Mesothelial cell of epicardium (in vitro differentiated cells): ENCODE data around the gene KDM2A. TPM values are rescaled to one million over a fixed set of nuclear protein-coding genes. Genes with fewer than 3 reads are reported as not detected.
A peak's percentile ranks its signal among the peaks of the same experiment; 100 is the strongest.

Experiments
- DNase-seq, 2 experiments: peaks; one replicate each; pipeline ENCODE4 v3.0.0; 2021; ENCODE audit warnings: low spot score in 2 of 2; ENCODE audit not compliant: unreplicated experiment in 2 of 2
- H3K27ac Mint-ChIP-seq: 2 replicates; pipeline ENCODE4 v1.8.0; 2021; ENCODE audit warnings: mixed read lengths
- H3K27me3 Mint-ChIP-seq: 2 replicates; pipeline ENCODE4 v1.8.0; 2021; ENCODE audit warnings: low read depth, mixed read lengths
- H3K36me3 Mint-ChIP-seq: 2 replicates; pipeline ENCODE4 v1.8.0; 2021; ENCODE audit warnings: mixed read lengths
- H3K4me1 Mint-ChIP-seq: 2 replicates; pipeline ENCODE4 v1.8.0; 2021; ENCODE audit warnings: mixed read lengths
- H3K4me3 Mint-ChIP-seq: 2 replicates; pipeline ENCODE4 v1.8.0; 2021; ENCODE audit warnings: mild to moderate bottlenecking, moderate library complexity, mixed read lengths
- H3K9me3 Mint-ChIP-seq: 2 replicates; pipeline ENCODE4 v1.8.0; 2021; ENCODE audit warnings: mixed read lengths
- CTCF ChIP-seq: fragments of 200-600 bp; sonication (generic); IDR thresholded peaks from one replicate; pipeline ENCODE4 v1.5.0; 2021; ENCODE audit warnings: antibody characterized with exemption; ENCODE audit not compliant: unreplicated experiment
- total RNA-seq: library from RNA; stranded (reverse); gene quantifications from 3 replicates; pipeline ENCODE4 v1.2.1, GENCODE V29; 2021

The KDM2A gene
- total RNA-seq, 1 donor from 2014 or later = 142 TPM

- H3K36me3 Mint-ChIP-seq = peaks cover 8% of the 10 kb centered on the region
- H3K4me1 Mint-ChIP-seq = peaks cover 25% of the 10 kb centered on the region
- H3K4me3 Mint-ChIP-seq = peak overlapping the region; percentile 71
- TF ChIP-seq CTCF = peak; percentile 31
- H3K9me3 Mint-ChIP-seq = no peaks in the 10 kb centered on the region
- H3K27ac Mint-ChIP-seq = peak overlapping the region; percentile 97
- H3K27me3 Mint-ChIP-seq = no peaks in the 10 kb centered on the region
- DNase-seq = peak; percentile 88 to 89
These were observed 169.6 kb downstream of the KDM2A start for GRCh38 chr11:67288452-67289225.

GRCh38 chr11:67289226-67289650 is 170.2 kb downstream of the KDM2A start, which contains the start of gene ANKRD13D:
ANKRD13D (plus strand) TSS chr11:67289303; CDS start chr11:67289461, 158 bp downstream.
- peak within 1 kb of the TSS; percentile 97 for H3K27ac Mint-ChIP-seq
- DNase-seq = no peak
- TF ChIP-seq CTCF = no peak
- peaks cover 13% of the 10 kb centered on the region for H3K36me3 Mint-ChIP-seq
- no peaks in the 10 kb centered on the region for H3K27me3 Mint-ChIP-seq
- no peaks in the 10 kb centered on the region for H3K9me3 Mint-ChIP-seq
- H3K4me1 Mint-ChIP-seq = peaks cover 25% of the 10 kb centered on the region
- H3K4me3 Mint-ChIP-seq = peak within 1 kb of the TSS; percentile 88

GRCh38 chr11:67289651-67290479 is 170.8 kb downstream of the KDM2A start:
- Mint-ChIP-seq H3K27ac (peak overlapping the region; percentile 93), H3K36me3 (peaks cover 14% of the 10 kb centered on the region), H3K4me1 (peaks cover 25% of the 10 kb centered on the region), H3K4me3 (peak overlapping the region; percentile 88), H3K9me3 (no peaks in the 10 kb centered on the region), H3K27me3 (no peaks in the 10 kb centered on the region)
- no peak for TF ChIP-seq CTCF
- no peak for DNase-seq

GRCh38 chr11:67290801-67291200 is 171.7 kb downstream of the KDM2A start:
- peak overlapping the region; percentile 88 for H3K4me3 Mint-ChIP-seq
- H3K9me3 Mint-ChIP-seq = peaks cover under 1% of the 10 kb centered on the region
- no peak overlapping the region for H3K27ac Mint-ChIP-seq
- H3K27me3 Mint-ChIP-seq = no peaks in the 10 kb centered on the region
- H3K36me3 Mint-ChIP-seq = peaks cover 18% of the 10 kb centered on the region
- TF ChIP-seq CTCF = no peak
- peaks cover 25% of the 10 kb centered on the region for H3K4me1 Mint-ChIP-seq
- no peak for DNase-seq

GRCh38 chr11:67291481-67292381 is 172.7 kb downstream of the KDM2A start:
- H3K27me3 Mint-ChIP-seq = no peaks in the 10 kb centered on the region
- H3K4me3 Mint-ChIP-seq = no peak overlapping the region
- H3K36me3 Mint-ChIP-seq = peaks cover 27% of the 10 kb centered on the region
- no peak overlapping the region for H3K27ac Mint-ChIP-seq
- peaks cover 10% of the 10 kb centered on the region for H3K9me3 Mint-ChIP-seq
- DNase-seq = no peak
- TF ChIP-seq CTCF = no peak
- peaks cover 25% of the 10 kb centered on the region for H3K4me1 Mint-ChIP-seq
